Ectodermal cell (in vitro differentiated cells): Measurements from ENCODE around the gene FCN3. TPM values are rescaled to one million over a fixed set of nuclear protein-coding genes. Genes with fewer than 3 reads are reported as not detected.

Source experiments
- H3K27ac ChIP-seq: 2 replicates; pipeline ENCODE4 v1.7.0; 2013; ENCODE audit warnings: mild to moderate bottlenecking, low read depth, low read length; ENCODE audit not compliant: insufficient read depth, poor library complexity, severe bottlenecking
- H3K27me3 ChIP-seq: 2 replicates; pipeline ENCODE4 v1.7.0; 2013; ENCODE audit warnings: mild to moderate bottlenecking, low read length; ENCODE audit not compliant: insufficient read depth, control insufficient read depth, poor library complexity, severe bottlenecking
- H3K36me3 ChIP-seq: one replicate; pipeline ENCODE4 v1.7.0; 2013; ENCODE audit warnings: low read length; ENCODE audit not compliant: control insufficient read depth, insufficient read depth
- H3K4me1 ChIP-seq: one replicate; pipeline ENCODE4 v1.7.0; 2013; ENCODE audit warnings: low read length; ENCODE audit not compliant: control insufficient read depth, insufficient read depth
- H3K4me3 ChIP-seq: 2 replicates; pipeline ENCODE4 v1.7.0; 2013; ENCODE audit warnings: low read depth, low read length, control low read depth; ENCODE audit not compliant: insufficient read depth
- H3K9me3 ChIP-seq: 2 replicates; pipeline ENCODE4 v1.7.0; 2013; ENCODE audit warnings: mild to moderate bottlenecking, low read length, moderate library complexity; ENCODE audit not compliant: control insufficient read depth
- WGBS, 2 experiments: methylation state at CpG; one replicate each; pipeline ENCODE4 v1.1.7; 2013; ENCODE audit warnings: missing lambda C conversion rate in 2 of 2; 5-methylcytosine and 5-hydroxymethylcytosine counted together
- polyA plus RNA-seq, 4 experiments: library from polyadenylated mRNA; stranded (reverse); fragments of 50-300 nt; gene quantifications; one replicate each; pipeline ENCODE4 v1.2.3, GENCODE V29; 2013

Gene FCN3
- polyA plus RNA-seq (2013, experiment 1 of 4): not detected
- polyA plus RNA-seq (2013, experiment 2 of 4): not detected
- polyA plus RNA-seq (2013, experiment 3 of 4): 0.37 TPM
- not detected for polyA plus RNA-seq (2013, experiment 4 of 4)

DNA sequence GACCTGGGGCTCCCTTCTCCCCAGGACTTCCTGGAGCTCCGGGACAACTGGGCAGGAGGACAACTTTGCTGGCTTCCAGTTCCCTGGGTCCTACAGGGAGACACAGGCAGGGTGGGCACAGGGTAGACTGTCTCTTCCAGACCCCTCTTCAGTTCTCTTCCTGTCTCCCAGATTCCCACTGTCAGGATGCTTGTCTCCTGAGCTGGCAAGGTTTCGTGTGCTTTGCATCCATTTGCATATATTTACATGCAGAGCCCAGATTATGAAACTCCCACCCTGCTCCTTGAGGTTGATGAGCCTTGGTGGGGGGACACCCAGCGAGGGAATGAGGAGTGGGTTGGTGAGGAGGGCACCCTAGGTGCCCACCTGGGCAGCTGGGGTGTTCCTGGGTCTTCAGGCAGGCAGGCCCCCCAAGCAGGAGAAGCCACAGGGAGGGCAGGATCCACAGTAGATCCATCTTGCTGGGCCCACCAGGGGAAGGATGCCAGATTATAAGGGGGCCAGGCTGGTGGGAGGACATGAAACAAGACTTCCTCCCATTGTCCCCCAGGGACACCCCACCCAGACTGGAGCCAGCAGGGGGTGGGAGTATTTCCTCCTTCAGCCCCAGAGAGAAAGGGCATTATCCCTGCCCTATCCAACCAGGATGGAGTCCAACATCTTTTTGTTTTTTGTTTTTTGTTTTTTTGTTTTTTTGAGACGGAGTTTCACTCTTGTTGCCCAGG is at the start of gene FCN3:
Gene FCN3, minus strand, starts transcription at position 463 of the 725 bp plus-strand sequence. Its CDS starts 6 bp downstream, at position 457.
- Histone ChIP-seq H3K9me3 (no peaks in the 10 kb centered on the region), H3K27me3 (no peaks in the 10 kb centered on the region), H3K27ac (no peak within 1 kb of the TSS), H3K4me1 (peaks cover 6% of the 10 kb centered on the region), H3K4me3 (no peak within 1 kb of the TSS), H3K36me3 (no peaks in the 10 kb centered on the region)
- WGBS, 2 experiments: 76 to 83% methylated on average over 4 of the region's 4 CpGs

DNA sequence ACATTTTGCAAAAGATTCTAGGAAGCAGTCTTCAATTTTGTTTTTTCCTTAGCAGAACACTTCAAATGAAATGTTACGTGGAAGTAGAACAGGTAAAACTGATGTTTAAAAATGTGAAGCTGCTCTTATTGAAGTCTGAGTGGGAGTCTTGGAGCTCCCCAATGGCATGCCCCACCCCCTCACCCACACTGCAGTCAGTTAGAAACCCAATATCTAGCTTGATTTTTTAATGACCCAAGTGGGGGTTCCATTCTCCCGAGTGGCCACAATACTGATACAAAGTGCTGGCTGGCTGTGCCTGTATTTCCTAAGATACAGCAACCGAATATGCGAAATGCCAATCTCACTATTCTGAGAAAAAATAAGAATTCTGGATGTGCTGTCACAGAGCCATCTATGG is 49.1 kb upstream of the FCN3 start:
- 91 to 96% methylated on average over 4 of the region's 4 CpGs for WGBS, 2 experiments
- H3K4me1 ChIP-seq: peaks cover 28% of the 10 kb centered on the region

DNA sequence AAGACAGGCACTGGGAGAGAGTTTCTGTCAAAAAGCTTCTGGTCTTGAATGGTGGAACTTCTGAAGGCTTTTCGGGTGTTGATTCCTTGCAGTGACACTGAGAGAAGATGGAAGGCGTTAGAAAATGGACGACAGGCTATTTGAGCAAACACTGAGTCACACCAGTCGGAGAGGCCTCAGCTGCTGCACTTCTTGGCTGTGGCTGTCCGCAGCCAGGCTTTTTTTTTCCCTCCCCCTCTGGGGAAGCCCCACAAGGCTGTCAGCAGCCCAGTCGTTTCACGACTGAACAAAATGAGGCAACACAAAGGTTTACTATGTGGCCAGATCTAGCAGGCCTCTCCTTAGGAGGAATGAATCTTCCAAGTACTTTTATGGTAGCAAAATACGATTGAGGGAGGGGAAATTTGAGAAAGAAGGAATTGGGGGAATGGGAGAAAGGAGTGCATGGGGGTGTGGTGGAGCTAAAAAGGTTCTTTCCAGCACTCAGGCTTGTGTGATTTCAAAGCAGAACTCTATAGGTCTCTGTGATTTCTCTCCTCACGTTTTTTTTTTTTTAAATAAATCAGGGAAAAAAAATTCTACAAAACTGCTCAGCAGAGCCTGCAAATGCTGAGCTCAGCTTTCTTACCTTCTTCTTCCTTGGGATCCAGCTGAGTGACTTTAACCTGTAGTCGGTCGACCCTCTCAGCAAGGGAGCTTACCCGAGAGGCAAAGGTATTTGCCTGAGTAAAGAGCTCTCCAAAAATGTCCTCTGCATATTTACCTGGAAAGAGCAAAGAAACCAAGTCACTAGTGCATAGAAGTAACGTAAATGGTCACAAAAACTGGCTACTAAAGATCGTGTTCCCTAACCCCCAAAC is 43.9 kb upstream of the FCN3 start:
- Histone ChIP-seq H3K27me3 (no peaks in the 10 kb centered on the region), H3K9me3 (no peaks in the 10 kb centered on the region), H3K36me3 (peaks cover 9% of the 10 kb centered on the region), H3K4me3 (no peak overlapping the region), H3K4me1 (peaks cover 17% of the 10 kb centered on the region), H3K27ac (peak overlapping the region; percentile 30)
- WGBS, 2 experiments: 39 to 40% methylated on average over 14 of the region's 14 CpGs

More for the DNA sequence above, 49.1 kb upstream of the FCN3 start:
- Histone ChIP-seq H3K4me3 (no peak overlapping the region), H3K9me3 (no peaks in the 10 kb centered on the region), H3K27ac (no peak overlapping the region), H3K36me3 (peaks cover 2% of the 10 kb centered on the region), H3K27me3 (no peaks in the 10 kb centered on the region)

DNA sequence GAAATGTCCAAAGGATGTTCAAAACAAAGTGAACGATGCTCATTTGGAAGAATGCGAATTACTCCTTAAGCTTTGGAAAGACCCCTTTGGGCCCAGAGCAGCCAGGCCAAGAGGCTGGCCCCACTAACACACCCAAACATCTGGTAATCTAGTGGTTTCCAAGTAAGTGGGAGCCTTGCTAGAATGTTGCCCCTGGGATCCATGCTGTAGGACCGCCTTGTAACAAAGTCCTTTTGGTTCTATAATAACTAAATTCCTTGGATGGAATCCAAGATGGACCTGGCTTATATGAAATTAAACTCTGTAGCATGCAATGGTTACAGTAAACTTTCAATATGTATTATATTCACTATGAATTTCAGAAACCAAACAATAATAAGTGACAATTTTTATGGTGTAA is 43.1 kb upstream of the FCN3 start:
- H3K9me3 ChIP-seq: no peaks in the 10 kb centered on the region
- H3K27ac ChIP-seq: no peak overlapping the region
- H3K36me3 ChIP-seq: peaks cover 9% of the 10 kb centered on the region
- no peak overlapping the region for H3K4me3 ChIP-seq
- H3K27me3 ChIP-seq: no peaks in the 10 kb centered on the region
- WGBS, 2 experiments: 82 to 90% methylated on average over 3 of the region's 3 CpGs
- H3K4me1 ChIP-seq: peaks cover 17% of the 10 kb centered on the region

DNA sequence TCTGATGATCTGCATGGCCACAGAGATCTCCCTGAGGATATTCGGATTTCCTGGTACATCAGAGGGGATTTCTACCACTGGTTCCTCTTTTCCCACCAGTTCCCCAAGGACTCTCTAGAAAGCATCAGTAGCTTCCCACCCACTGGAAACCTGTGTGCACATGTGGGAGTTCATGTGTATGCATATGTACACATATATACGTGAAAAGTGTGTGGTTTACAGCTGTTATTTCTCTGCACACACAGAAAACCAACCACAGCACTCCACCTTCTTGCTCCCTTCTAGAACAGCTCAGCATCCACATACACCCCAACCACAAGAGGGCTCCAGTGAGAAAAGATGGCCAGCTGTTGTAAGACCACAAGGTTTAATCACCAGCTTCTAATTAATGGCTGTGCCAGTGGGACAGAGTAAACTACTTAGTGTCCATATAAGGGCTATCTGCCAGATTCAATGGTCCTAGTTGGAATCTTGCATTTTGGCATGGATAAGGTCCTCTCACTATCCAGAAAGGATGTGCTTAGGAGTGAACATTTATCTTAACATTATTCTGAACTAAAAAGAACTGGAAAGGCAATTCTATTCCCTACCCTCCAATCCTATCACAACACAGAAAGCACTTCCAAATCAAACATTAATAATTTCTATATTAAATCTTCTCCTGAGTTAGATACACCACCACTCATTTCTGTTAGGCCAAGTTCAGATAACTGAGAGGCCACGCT is 41.9 kb upstream of the FCN3 start:
- H3K36me3 ChIP-seq: peaks cover 9% of the 10 kb centered on the region
- no peak overlapping the region for H3K27ac ChIP-seq
- WGBS, 2 experiments: 85 to 87% methylated on average over 2 to 3 of the region's 3 CpGs
- H3K4me1 ChIP-seq: peaks cover 17% of the 10 kb centered on the region
- no peaks in the 10 kb centered on the region for H3K27me3 ChIP-seq
- no peaks in the 10 kb centered on the region for H3K9me3 ChIP-seq
- H3K4me3 ChIP-seq: no peak overlapping the region

DNA sequence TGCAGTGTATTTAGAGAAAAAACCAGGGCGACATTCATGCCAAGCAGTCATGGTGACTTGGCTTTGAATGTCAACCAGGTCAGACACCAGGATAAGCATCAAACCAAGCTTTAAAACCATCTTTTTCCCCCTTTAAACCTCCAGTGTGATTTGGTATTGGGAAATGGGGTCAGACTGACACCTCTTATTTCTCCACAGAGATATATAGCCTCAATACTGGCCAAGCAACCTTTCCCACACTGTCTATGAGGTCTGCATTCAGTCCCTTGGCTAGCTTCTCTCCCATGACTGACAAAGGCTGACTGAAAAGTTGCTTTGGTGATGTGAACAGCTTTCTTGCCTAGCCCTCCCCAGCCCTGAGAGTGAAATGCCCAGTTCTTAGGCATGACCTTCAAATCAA is 39.5 kb upstream of the FCN3 start:
- H3K4me1 ChIP-seq: peaks cover 11% of the 10 kb centered on the region
- H3K4me3 ChIP-seq: no peak overlapping the region
- H3K36me3 ChIP-seq: peaks cover 9% of the 10 kb centered on the region
- H3K27me3 ChIP-seq: no peaks in the 10 kb centered on the region
- 95 to 97% methylated on average over 1 of the region's 1 CpG for WGBS, 2 experiments
- no peaks in the 10 kb centered on the region for H3K9me3 ChIP-seq
- H3K27ac ChIP-seq: no peak overlapping the region

DNA sequence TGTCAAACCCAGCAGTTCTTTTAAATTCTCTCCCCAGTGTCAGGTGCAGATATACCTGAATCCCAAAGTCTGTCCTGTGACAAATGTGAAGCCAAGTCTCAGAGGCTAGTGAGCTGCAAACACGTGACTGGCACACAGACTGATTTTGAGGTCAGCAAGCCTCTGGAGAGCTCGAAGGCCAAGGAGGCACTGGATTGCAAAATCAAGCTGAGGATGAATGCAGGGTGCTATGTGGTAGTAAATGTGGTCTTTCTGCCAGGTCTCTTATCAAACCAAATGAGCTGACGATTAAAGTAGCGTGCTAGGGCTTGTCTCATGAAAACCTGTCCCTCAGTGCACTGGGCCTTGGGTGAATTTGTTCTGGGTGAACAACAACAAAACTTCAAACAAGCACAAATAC is 38.4 kb upstream of the FCN3 start:
- Histone ChIP-seq H3K4me3 (no peak overlapping the region), H3K27ac (no peak overlapping the region), H3K9me3 (no peaks in the 10 kb centered on the region), H3K4me1 (peaks cover under 1% of the 10 kb centered on the region), H3K36me3 (peaks cover 9% of the 10 kb centered on the region), H3K27me3 (no peaks in the 10 kb centered on the region)
- WGBS, 2 experiments: 94 to 95% methylated on average over 4 of the region's 4 CpGs

DNA sequence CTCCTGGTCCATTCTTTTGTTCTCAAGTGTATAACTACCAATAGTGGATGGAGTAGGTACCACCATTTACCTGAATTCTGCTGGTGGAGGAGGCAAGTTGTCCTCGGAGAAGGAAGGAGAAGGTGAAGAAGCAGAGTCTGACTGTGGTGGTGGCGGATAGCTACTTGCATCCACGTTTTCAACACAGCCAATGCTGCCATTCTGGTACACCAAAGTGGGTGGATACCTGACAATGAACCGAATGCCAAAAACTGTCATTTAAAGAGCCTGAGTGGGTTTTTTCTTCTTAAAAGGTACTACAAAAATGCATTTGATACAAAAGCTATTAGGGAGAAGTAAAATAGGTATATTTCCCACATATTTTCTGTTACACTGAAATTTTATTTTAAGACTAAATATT is 37.9 kb upstream of the FCN3 start:
- Histone ChIP-seq H3K27me3 (no peaks in the 10 kb centered on the region), H3K36me3 (peaks cover 6% of the 10 kb centered on the region)
- 97 to 98% methylated on average over 4 of the region's 4 CpGs for WGBS, 2 experiments

DNA sequence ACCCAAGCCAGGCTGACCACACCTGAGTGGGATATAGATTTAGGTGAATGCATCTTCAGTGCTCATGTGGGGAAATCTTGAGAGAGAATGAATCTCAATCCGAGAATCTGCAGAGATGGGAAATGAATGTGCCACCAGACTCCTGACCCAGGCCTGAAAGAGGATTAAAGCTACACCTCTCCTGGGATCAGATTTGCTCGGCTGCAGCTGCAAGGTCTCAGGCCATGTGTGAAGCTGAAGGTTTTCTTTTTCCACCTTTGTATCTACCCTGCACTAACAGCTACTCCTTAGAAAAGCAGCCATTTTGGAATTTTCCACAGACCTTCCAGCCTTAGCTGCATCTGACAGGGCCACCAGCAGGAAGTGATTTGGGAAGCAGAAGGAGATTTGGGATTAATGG is 36.1 kb upstream of the FCN3 start:
- H3K4me1 ChIP-seq: peaks cover 11% of the 10 kb centered on the region
- H3K4me3 ChIP-seq: no peak overlapping the region
- H3K27me3 ChIP-seq: no peaks in the 10 kb centered on the region
- H3K36me3 ChIP-seq: peaks cover 3% of the 10 kb centered on the region
- H3K9me3 ChIP-seq: no peaks in the 10 kb centered on the region
- H3K27ac ChIP-seq: no peak overlapping the region
- WGBS, 2 experiments: 91 to 92% methylated on average over 2 of the region's 2 CpGs

More for the DNA sequence above, 37.9 kb upstream of the FCN3 start:
- H3K27ac ChIP-seq: no peak overlapping the region
- no peaks in the 10 kb centered on the region for H3K9me3 ChIP-seq
- no peak overlapping the region for H3K4me3 ChIP-seq
- no peaks in the 10 kb centered on the region for H3K4me1 ChIP-seq
